NCI-H1930 (cell line): ENCODE data around the gene DPYD.

Experiments used
- DNase-seq, 2 experiments: peaks; one replicate each; lab custom pipeline; 2025; lab: John Stamatoyannopoulos, UW

The DPYD gene

GRCh38 chr1:97529600-97529999 is 391.2 kb downstream of the DPYD start:
- no peak for DNase-seq

- DNase-seq: no peak
Observed at GRCh38 chr1:97524211-97524610, 396.6 kb downstream of the DPYD start.

- DNase-seq: no peak
Observed at GRCh38 chr1:97516588-97516987, 404.2 kb downstream of the DPYD start.

- no peak for DNase-seq
Observed at GRCh38 chr1:97508653-97509218, 412.1 kb downstream of the DPYD start.

GRCh38 chr1:97507863-97508262 is 413.0 kb downstream of the DPYD start:
- no peak for DNase-seq

GRCh38 chr1:97506368-97506767 is 414.5 kb downstream of the DPYD start:
- DNase-seq: no peak

- DNase-seq: no peak
Observed at GRCh38 chr1:97505816-97506215, 415.0 kb downstream of the DPYD start.

- no peak for DNase-seq
Observed at GRCh38 chr1:97505289-97505688, 415.5 kb downstream of the DPYD start.

- DNase-seq: no peak
Observed at GRCh38 chr1:97502360-97502759, 418.5 kb downstream of the DPYD start.

GRCh38 chr1:97501628-97502027 is 419.2 kb downstream of the DPYD start:
- DNase-seq: no peak

- no peak for DNase-seq
Observed at GRCh38 chr1:97500760-97501159, 420.1 kb downstream of the DPYD start.

GRCh38 chr1:97499667-97500066 is 421.2 kb downstream of the DPYD start:
- DNase-seq: no peak

- no peak for DNase-seq
Observed at GRCh38 chr1:97489834-97490233, 431.0 kb downstream of the DPYD start.

- no peak for DNase-seq
Observed at GRCh38 chr1:97488530-97488929, 432.3 kb downstream of the DPYD start.

- DNase-seq: no peak
Observed at GRCh38 chr1:97482022-97482421, 438.8 kb downstream of the DPYD start.

GRCh38 chr1:97467445-97467844 is 453.4 kb downstream of the DPYD start:
- DNase-seq: no peak

- no peak for DNase-seq
Observed at GRCh38 chr1:97464305-97464704, 456.5 kb downstream of the DPYD start.

GRCh38 chr1:97461782-97462181 is 459.1 kb downstream of the DPYD start:
- DNase-seq: no peak

GRCh38 chr1:97457446-97458089 is 463.3 kb downstream of the DPYD start:
- no peak for DNase-seq

GRCh38 chr1:97451944-97452343 is 468.9 kb downstream of the DPYD start:
- DNase-seq: no peak

- no peak for DNase-seq
Observed at GRCh38 chr1:97451046-97451826, 469.6 kb downstream of the DPYD start.

GRCh38 chr1:97441966-97442365 is 478.9 kb downstream of the DPYD start:
- no peak for DNase-seq

- no peak for DNase-seq
Observed at GRCh38 chr1:97433824-97434177, 487.0 kb downstream of the DPYD start.
